GM23338 (cell line): ENCODE measurements around the gene LMBR1. TPM values are rescaled to one million over a fixed set of nuclear protein-coding genes. Genes with fewer than 3 reads are reported as not detected.

Source experiments
- ATAC-seq: fragments of 200-7000 bp; cut with Tn5 transposase; 3 replicates; pipeline ENCODE4 v1.9.1; 2020
- DNase-seq: peaks from one replicate; pipeline ENCODE4 v3.0.0-alpha.2; 2015; ENCODE audit warnings: low spot score
- H2AFZ ChIP-seq: fragments of 200-600 bp; sonication (generic); 2 replicates; pipeline ENCODE4 v1.8.0; 2016; ENCODE audit warnings: antibody characterized with exemption, mild to moderate bottlenecking, moderate library complexity
- H3F3A ChIP-seq: fragments of 200-600 bp; sonication (generic); replicated peaks from 2 replicates; pipeline ENCODE4 v1.8.0; 2017; ENCODE audit warnings: antibody characterized with exemption, mixed run types, low read depth
- H3K27ac ChIP-seq: fragments of 200-600 bp; sonication (generic); 2 replicates; pipeline ENCODE4 v1.6.1; 2016; ENCODE audit warnings: low read depth
- H3K27me3 ChIP-seq: fragments of 200-600 bp; sonication (generic); 2 replicates; pipeline ENCODE4 v1.8.0; 2016; ENCODE audit warnings: mild to moderate bottlenecking, mixed run types, moderate library complexity; ENCODE audit not compliant: insufficient read depth
- H3K36me3 ChIP-seq: fragments of 200-600 bp; sonication (generic); 2 replicates; pipeline ENCODE4 v1.8.0; 2016; ENCODE audit warnings: mild to moderate bottlenecking; ENCODE audit not compliant: insufficient read depth
- H3K4me1 ChIP-seq: fragments of 200-600 bp; sonication (generic); 2 replicates; pipeline ENCODE4 v1.8.0; 2016; ENCODE audit warnings: mild to moderate bottlenecking, moderate library complexity; ENCODE audit not compliant: insufficient read depth
- H3K4me2 ChIP-seq: fragments of 200-600 bp; sonication (generic); 2 replicates; pipeline ENCODE4 v1.7.1; 2017; ENCODE audit warnings: mixed run types
- H3K4me3 ChIP-seq: fragments of 200-600 bp; sonication (generic); 2 replicates; pipeline ENCODE4 v1.6.1; 2016; ENCODE audit warnings: mixed run types
- H3K79me2 ChIP-seq: fragments of 200-600 bp; sonication (generic); replicated peaks from 2 replicates; pipeline ENCODE4 v1.8.0; 2017; ENCODE audit warnings: mild to moderate bottlenecking; ENCODE audit not compliant: insufficient read depth
- H3K9me2 ChIP-seq: fragments of 200-600 bp; sonication (generic); 2 replicates; pipeline ENCODE4 v1.8.0; 2017; ENCODE audit not compliant: insufficient read depth
- H4K20me1 ChIP-seq: fragments of 200-600 bp; sonication (generic); replicated peaks from 2 replicates; pipeline ENCODE4 v1.8.0; 2017; ENCODE audit warnings: mild to moderate bottlenecking; ENCODE audit not compliant: insufficient read depth
- H3K27ac Mint-ChIP-seq: 2 replicates; pipeline ENCODE4 v1.8.0; 2020; ENCODE audit warnings: inconsistent platforms, mild to moderate bottlenecking, moderate library complexity, mixed read lengths
- H3K27me3 Mint-ChIP-seq: 3 replicates; pipeline ENCODE4 v1.8.0; 2022; ENCODE audit warnings: low read depth, mild to moderate bottlenecking, moderate library complexity, mixed read lengths, inconsistent platforms; ENCODE audit not compliant: insufficient read depth, poor library complexity
- H3K36me3 Mint-ChIP-seq: 3 replicates; pipeline ENCODE4 v1.8.0; 2021; ENCODE audit warnings: low read depth, mild to moderate bottlenecking, inconsistent platforms, moderate library complexity, mixed read lengths
- H3K4me1 Mint-ChIP-seq: 3 replicates; pipeline ENCODE4 v1.8.0; 2020; ENCODE audit warnings: mild to moderate bottlenecking, inconsistent platforms, mixed read lengths
- H3K4me3 Mint-ChIP-seq: 3 replicates; pipeline ENCODE4 v1.8.0; 2021; ENCODE audit warnings: moderate library complexity, mild to moderate bottlenecking, inconsistent platforms, mixed read lengths
- H3K9me3 Mint-ChIP-seq: 3 replicates; pipeline ENCODE4 v1.8.0; 2020; ENCODE audit warnings: moderate library complexity, mild to moderate bottlenecking, inconsistent platforms, mixed read lengths
- CREB1 ChIP-seq: fragments of 250-450 bp; sonication (Bioruptor Pico); IDR thresholded peaks from 2 replicates; pipeline ENCODE4 v1.5.0; 2020; ENCODE audit warnings: low read depth, mild to moderate bottlenecking, moderate library complexity
- CTCF ChIP-seq, 2 experiments: fragments of 200-600 bp in 1 of 2; sonication (generic) in 1 of 2; conservative IDR thresholded peaks; 2 replicates each; pipeline versions ENCODE4 v1.5.1 to v1.6.1; 2016 to 2017; ENCODE audit warnings: antibody characterized with exemption in 2 of 2, low read depth in 2 of 2, mild to moderate bottlenecking in 2 of 2, moderate library complexity in 1 of 2
- ETS1 ChIP-seq: IDR thresholded peaks from 2 replicates; pipeline ENCODE4 v1.6.1; 2016; ENCODE audit warnings: antibody characterized with exemption
- EZH2 ChIP-seq: fragments of 200-600 bp; sonication (generic); IDR thresholded peaks from one replicate; pipeline ENCODE4 v1.8.0; 2017; ENCODE audit warnings: antibody characterized with exemption, mild to moderate bottlenecking, low read depth; ENCODE audit not compliant: unreplicated experiment
- EZH2phosphoT487 ChIP-seq: fragments of 200-600 bp; sonication (generic); IDR thresholded peaks from one replicate; pipeline ENCODE4 v1.8.1; 2018; ENCODE audit warnings: antibody characterized with exemption; ENCODE audit not compliant: unreplicated experiment
- JUNB ChIP-seq: IDR thresholded peaks from one replicate; pipeline ENCODE4 v1.6.1; 2016; ENCODE audit warnings: antibody characterized with exemption; ENCODE audit not compliant: unreplicated experiment
- NANOG ChIP-seq: IDR thresholded peaks from 2 replicates; pipeline ENCODE4 v1.6.1; 2016; ENCODE audit warnings: antibody characterized with exemption, borderline replicate concordance
- POLR2AphosphoS5 ChIP-seq: IDR thresholded peaks from 2 replicates; pipeline ENCODE4 v1.6.1; 2016; ENCODE audit warnings: antibody characterized with exemption, low read depth
- STAT1 ChIP-seq: IDR thresholded peaks from one replicate; pipeline ENCODE4 v1.6.1; 2016; ENCODE audit warnings: antibody characterized with exemption; ENCODE audit not compliant: unreplicated experiment
- ZNF114 ChIP-seq: fragments of 250-450 bp; sonication (Bioruptor Pico); IDR thresholded peaks from 2 replicates; pipeline ENCODE4 v1.5.0; 2020; ENCODE audit warnings: mild to moderate bottlenecking, moderate library complexity
- ZNF331 ChIP-seq: fragments of 250-450 bp; sonication (Bioruptor Pico); IDR thresholded peaks from 2 replicates; pipeline ENCODE4 v1.5.0; 2020; ENCODE audit warnings: low read depth, mild to moderate bottlenecking, moderate library complexity
- polyA plus RNA-seq: library from polyadenylated mRNA; unstranded; fragments of >200 nt; fragmentation: Nextera tagmentation; extraction: Ambion mirVana; gene quantifications from 2 replicates; pipeline ENCODE4 v1.2.1, GENCODE V29; 2016
- total RNA-seq: library from RNA; depleted of rRNA; stranded (reverse); fragments of >200 nt; shearing (Covaris generic); gene quantifications from 2 replicates; pipeline ENCODE4 v1.2.3, GENCODE V29; 2014
- TF ChIP-seq, protein P1 (sequence below): fragments of 250-450 bp; sonication (Bioruptor Pico); IDR thresholded peaks from 2 replicates; pipeline ENCODE4 v1.5.0; 2020; ENCODE audit warnings: mild to moderate bottlenecking, moderate library complexity
- TF ChIP-seq, protein P2 (sequence below): IDR thresholded peaks from one replicate; pipeline ENCODE4 v1.6.1; 2018; ENCODE audit warnings: antibody characterized with exemption; ENCODE audit not compliant: unreplicated experiment

Gene LMBR1
- total and polyA plus RNA-seq, 2 experiments from 2014 or later: 21.8 to 90.1 TPM

DNA sequence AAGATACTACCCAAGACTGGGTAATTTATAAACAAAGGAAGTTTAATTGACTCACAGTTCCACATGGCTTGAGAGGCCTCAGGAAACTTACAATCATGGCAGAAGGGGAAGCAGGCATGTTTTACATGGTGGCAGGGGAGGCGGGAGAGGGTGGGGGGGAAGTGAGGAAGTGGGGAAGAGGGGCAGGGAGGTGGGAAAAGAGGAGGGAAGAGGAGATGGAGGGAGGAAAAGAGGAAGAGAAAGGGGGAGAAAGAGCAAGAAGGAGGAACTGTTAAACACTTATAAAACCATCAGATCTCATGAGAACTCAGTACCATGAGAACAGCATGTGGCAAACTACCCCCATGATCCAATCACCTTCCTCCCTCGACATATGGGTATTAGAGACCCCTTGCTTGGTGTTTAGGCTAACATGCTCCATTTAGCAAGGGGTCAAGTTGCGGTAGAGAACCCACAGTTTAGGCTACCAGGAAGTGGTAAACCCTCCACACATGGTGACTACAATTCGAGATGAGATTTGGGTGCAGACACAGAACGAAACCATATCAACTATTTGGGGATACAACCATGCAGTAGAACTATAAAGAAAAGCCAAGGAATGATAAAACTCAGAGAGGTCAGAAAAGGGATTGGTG is 3.5 kb upstream of the LMBR1 start:
- peaks cover 5% of the 10 kb centered on the region for H3K27me3 Mint-ChIP-seq
- Histone ChIP-seq H3K4me2 (no peak overlapping the region), H3K36me3 (no peaks in the 10 kb centered on the region), H3K4me1 (no peaks in the 10 kb centered on the region; the same call in 1 of the 2 replicates), H3F3A (no peaks in the 10 kb centered on the region), H3K79me2 (peaks cover 7% of the 10 kb centered on the region), H2AFZ (no peak overlapping the region), H3K27ac (no peak overlapping the region), H3K4me3 (no peak overlapping the region), H4K20me1 (no peaks in the 10 kb centered on the region; the same call in 1 of the 2 replicates), H3K27me3 (no peaks in the 10 kb centered on the region), H3K9me2 (no peaks in the 10 kb centered on the region)
- no peak overlapping the region for H3K4me3 Mint-ChIP-seq
- H3K4me1 Mint-ChIP-seq: peaks cover 9% of the 10 kb centered on the region; the same call in 1 of the 3 replicates
- TF ChIP-seq STAT1 (no peak), ZNF114 (CRISPR knock-in tag) (no peak), EZH2 (no peak), JUNB (no peak), POLR2AphosphoS5 (no peak), ETS1 (no peak), ZNF331 (CRISPR knock-in tag) (no peak), CREB1 (CRISPR knock-in tag) (no peak), EZH2phosphoT487 (no peak), NANOG (no peak), CTCF (conservative IDR thresholded peaks at IDR 0.05; ENCODE audit: low read depth in 2 of 2) (no peak)
- TF ChIP-seq, protein P1, sequence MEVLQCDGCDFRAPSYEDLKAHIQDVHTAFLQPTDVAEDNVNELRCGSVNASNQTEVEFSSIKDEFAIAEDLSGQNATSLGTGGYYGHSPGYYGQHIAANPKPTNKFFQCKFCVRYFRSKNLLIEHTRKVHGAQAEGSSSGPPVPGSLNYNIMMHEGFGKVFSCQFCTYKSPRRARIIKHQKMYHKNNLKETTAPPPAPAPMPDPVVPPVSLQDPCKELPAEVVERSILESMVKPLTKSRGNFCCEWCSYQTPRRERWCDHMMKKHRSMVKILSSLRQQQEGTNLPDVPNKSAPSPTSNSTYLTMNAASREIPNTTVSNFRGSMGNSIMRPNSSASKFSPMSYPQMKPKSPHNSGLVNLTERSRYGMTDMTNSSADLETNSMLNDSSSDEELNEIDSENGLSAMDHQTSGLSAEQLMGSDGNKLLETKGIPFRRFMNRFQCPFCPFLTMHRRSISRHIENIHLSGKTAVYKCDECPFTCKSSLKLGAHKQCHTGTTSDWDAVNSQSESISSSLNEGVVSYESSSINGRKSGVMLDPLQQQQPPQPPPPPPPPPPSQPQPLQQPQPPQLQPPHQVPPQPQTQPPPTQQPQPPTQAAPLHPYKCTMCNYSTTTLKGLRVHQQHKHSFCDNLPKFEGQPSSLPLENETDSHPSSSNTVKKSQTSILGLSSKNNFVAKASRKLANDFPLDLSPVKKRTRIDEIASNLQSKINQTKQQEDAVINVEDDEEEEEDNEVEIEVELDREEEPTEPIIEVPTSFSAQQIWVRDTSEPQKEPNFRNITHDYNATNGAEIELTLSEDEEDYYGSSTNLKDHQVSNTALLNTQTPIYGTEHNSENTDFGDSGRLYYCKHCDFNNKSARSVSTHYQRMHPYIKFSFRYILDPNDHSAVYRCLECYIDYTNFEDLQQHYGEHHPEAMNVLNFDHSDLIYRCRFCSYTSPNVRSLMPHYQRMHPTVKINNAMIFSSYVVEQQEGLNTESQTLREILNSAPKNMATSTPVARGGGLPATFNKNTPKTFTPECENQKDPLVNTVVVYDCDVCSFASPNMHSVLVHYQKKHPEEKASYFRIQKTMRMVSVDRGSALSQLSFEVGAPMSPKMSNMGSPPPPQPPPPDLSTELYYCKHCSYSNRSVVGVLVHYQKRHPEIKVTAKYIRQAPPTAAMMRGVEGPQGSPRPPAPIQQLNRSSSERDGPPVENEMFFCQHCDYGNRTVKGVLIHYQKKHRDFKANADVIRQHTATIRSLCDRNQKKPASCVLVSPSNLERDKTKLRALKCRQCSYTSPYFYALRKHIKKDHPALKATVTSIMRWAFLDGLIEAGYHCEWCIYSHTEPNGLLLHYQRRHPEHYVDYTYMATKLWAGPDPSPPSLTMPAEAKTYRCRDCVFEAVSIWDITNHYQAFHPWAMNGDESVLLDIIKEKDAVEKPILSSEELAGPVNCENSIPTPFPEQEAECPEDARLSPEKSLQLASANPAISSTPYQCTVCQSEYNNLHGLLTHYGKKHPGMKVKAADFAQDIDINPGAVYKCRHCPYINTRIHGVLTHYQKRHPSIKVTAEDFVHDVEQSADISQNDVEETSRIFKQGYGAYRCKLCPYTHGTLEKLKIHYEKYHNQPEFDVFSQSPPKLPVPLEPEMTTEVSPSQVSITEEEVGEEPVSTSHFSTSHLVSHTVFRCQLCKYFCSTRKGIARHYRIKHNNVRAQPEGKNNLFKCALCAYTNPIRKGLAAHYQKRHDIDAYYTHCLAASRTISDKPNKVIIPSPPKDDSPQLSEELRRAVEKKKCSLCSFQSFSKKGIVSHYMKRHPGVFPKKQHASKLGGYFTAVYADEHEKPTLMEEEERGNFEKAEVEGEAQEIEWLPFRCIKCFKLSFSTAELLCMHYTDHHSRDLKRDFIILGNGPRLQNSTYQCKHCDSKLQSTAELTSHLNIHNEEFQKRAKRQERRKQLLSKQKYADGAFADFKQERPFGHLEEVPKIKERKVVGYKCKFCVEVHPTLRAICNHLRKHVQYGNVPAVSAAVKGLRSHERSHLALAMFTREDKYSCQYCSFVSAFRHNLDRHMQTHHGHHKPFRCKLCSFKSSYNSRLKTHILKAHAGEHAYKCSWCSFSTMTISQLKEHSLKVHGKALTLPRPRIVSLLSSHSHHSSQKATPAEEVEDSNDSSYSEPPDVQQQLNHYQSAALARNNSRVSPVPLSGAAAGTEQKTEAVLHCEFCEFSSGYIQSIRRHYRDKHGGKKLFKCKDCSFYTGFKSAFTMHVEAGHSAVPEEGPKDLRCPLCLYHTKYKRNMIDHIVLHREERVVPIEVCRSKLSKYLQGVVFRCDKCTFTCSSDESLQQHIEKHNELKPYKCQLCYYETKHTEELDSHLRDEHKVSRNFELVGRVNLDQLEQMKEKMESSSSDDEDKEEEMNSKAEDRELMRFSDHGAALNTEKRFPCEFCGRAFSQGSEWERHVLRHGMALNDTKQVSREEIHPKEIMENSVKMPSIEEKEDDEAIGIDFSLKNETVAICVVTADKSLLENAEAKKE (CRISPR knock-in tag): no peak
- TF ChIP-seq, protein P2, sequence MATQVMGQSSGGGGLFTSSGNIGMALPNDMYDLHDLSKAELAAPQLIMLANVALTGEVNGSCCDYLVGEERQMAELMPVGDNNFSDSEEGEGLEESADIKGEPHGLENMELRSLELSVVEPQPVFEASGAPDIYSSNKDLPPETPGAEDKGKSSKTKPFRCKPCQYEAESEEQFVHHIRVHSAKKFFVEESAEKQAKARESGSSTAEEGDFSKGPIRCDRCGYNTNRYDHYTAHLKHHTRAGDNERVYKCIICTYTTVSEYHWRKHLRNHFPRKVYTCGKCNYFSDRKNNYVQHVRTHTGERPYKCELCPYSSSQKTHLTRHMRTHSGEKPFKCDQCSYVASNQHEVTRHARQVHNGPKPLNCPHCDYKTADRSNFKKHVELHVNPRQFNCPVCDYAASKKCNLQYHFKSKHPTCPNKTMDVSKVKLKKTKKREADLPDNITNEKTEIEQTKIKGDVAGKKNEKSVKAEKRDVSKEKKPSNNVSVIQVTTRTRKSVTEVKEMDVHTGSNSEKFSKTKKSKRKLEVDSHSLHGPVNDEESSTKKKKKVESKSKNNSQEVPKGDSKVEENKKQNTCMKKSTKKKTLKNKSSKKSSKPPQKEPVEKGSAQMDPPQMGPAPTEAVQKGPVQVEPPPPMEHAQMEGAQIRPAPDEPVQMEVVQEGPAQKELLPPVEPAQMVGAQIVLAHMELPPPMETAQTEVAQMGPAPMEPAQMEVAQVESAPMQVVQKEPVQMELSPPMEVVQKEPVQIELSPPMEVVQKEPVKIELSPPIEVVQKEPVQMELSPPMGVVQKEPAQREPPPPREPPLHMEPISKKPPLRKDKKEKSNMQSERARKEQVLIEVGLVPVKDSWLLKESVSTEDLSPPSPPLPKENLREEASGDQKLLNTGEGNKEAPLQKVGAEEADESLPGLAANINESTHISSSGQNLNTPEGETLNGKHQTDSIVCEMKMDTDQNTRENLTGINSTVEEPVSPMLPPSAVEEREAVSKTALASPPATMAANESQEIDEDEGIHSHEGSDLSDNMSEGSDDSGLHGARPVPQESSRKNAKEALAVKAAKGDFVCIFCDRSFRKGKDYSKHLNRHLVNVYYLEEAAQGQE: no peak
- DNase-seq: no peak
- no peak for ATAC-seq
- peaks cover 4% of the 10 kb centered on the region; the same call in 1 of the 3 replicates for H3K36me3 Mint-ChIP-seq
- H3K27ac Mint-ChIP-seq: no peak overlapping the region
- no peaks in the 10 kb centered on the region; the same call in 2 of the 3 replicates for H3K9me3 Mint-ChIP-seq
